ENCODE measurements around the gene ATP6V0E2.

- TF ChIP-seq CTCF (IDR thresholded peaks at IDR 0.05): no peak
- no peak for TF ChIP-seq POLR2A (IDR thresholded peaks at IDR 0.05)
Observed at GRCh38 chr7:149845257-149845980, 28.4 kb upstream of the ATP6V0E2 start.

Data from ovary (tissue), 3 donors.